WTC11 (cell line): Measurements from ENCODE around the gene FHL5. TPM values are rescaled to one million over a fixed set of nuclear protein-coding genes. Genes with fewer than 3 reads are reported as not detected.

Experiments
- CBFB ChIP-seq: sonication (generic); formaldehyde crosslinking; IDR thresholded peaks from 2 replicates; pipeline ENCODE4 v1.8.1; 2022; ENCODE audit warnings: mild to moderate bottlenecking, low read depth, missing genetic modification reagents
- ELF4 ChIP-seq: sonication (generic); formaldehyde crosslinking; IDR thresholded peaks from 2 replicates; pipeline ENCODE4 v1.8.1; 2022; ENCODE audit warnings: low read depth, mild to moderate bottlenecking, moderate library complexity, missing genetic modification reagents
- ESRRA ChIP-seq: sonication (generic); formaldehyde crosslinking; IDR thresholded peaks from 2 replicates; pipeline ENCODE4 v1.8.1; 2022; ENCODE audit warnings: mild to moderate bottlenecking, missing genetic modification reagents, borderline replicate concordance
- GABPB1 ChIP-seq: sonication (generic); formaldehyde crosslinking; IDR thresholded peaks from 2 replicates; pipeline ENCODE4 v1.8.1; 2023; ENCODE audit warnings: mild to moderate bottlenecking, missing genetic modification reagents
- HMGA2 ChIP-seq: fragments of 250-450 bp; sonication (Bioruptor Pico); IDR thresholded peaks from 2 replicates; pipeline ENCODE4 v1.4.0; 2021; ENCODE audit warnings: mild to moderate bottlenecking, moderate library complexity
- NFE2L1 ChIP-seq: sonication (generic); formaldehyde crosslinking; IDR thresholded peaks from 2 replicates; pipeline ENCODE4 v1.8.1; 2023; ENCODE audit warnings: missing genetic modification reagents
- PRRX2 ChIP-seq: fragments of 250-450 bp; sonication (Bioruptor Pico); IDR thresholded peaks from 2 replicates; pipeline ENCODE4 v1.8.0; 2021; ENCODE audit warnings: mild to moderate bottlenecking
- RORB ChIP-seq: fragments of 250-450 bp; sonication (Bioruptor Pico); IDR thresholded peaks from 2 replicates; pipeline ENCODE4 v1.9.0; 2021; ENCODE audit warnings: mild to moderate bottlenecking
- SMAD3 ChIP-seq: sonication (generic); formaldehyde crosslinking; IDR thresholded peaks from 2 replicates; pipeline ENCODE4 v1.8.0; 2022; ENCODE audit warnings: missing genetic modification reagents, mild to moderate bottlenecking, borderline replicate concordance
- SOX15 ChIP-seq: fragments of 250-450 bp; sonication (Bioruptor Pico); IDR thresholded peaks from 2 replicates; pipeline ENCODE4 v1.9.0; 2021; ENCODE audit warnings: mild to moderate bottlenecking
- TEAD4 ChIP-seq: sonication (generic); formaldehyde crosslinking; IDR thresholded peaks from 2 replicates; pipeline ENCODE4 v1.8.0; 2022; ENCODE audit warnings: mild to moderate bottlenecking, missing genetic modification reagents
- ZNF232 ChIP-seq: sonication (generic); formaldehyde crosslinking; IDR thresholded peaks from 2 replicates; pipeline ENCODE4 v1.8.0; 2022; ENCODE audit warnings: mild to moderate bottlenecking, missing genetic modification reagents
- ZNF396 ChIP-seq: fragments of 250-450 bp; sonication (Bioruptor Pico); IDR thresholded peaks from 2 replicates; pipeline ENCODE4 v1.8.0; 2021; ENCODE audit warnings: mild to moderate bottlenecking, moderate library complexity, borderline replicate concordance
- ZNF423 ChIP-seq: fragments of 250-450 bp; sonication (Bioruptor Pico); IDR thresholded peaks from 2 replicates; pipeline ENCODE4 v2.1.2; 2022; ENCODE audit warnings: mild to moderate bottlenecking, moderate library complexity
- total RNA-seq: library from RNA; stranded (reverse); gene quantifications from 3 replicates; pipeline ENCODE4 v1.2.3, GENCODE V29; 2021
- TF ChIP-seq, protein P1 (sequence below): sonication (generic); formaldehyde crosslinking; IDR thresholded peaks from 2 replicates; pipeline ENCODE4 v1.8.0; 2022; ENCODE audit warnings: mild to moderate bottlenecking, missing genetic modification reagents
- TF ChIP-seq, protein P2 (sequence below): sonication (generic); formaldehyde crosslinking; IDR thresholded peaks from 2 replicates; pipeline ENCODE4 v1.8.0; 2023; ENCODE audit warnings: missing genetic modification reagents
- TF ChIP-seq, protein P3 (sequence below): sonication (generic); formaldehyde crosslinking; IDR thresholded peaks from 2 replicates; pipeline ENCODE4 v1.8.0; 2022; ENCODE audit warnings: missing genetic modification reagents
- TF ChIP-seq, protein P4 (sequence below): sonication (generic); formaldehyde crosslinking; IDR thresholded peaks from 2 replicates; pipeline ENCODE4 v1.8.1; 2022; ENCODE audit warnings: mild to moderate bottlenecking, missing genetic modification reagents, moderate library complexity, borderline replicate concordance
- TF ChIP-seq, protein P5 (sequence below): sonication (generic); formaldehyde crosslinking; IDR thresholded peaks from 2 replicates; pipeline ENCODE4 v1.8.0; 2023; ENCODE audit warnings: mild to moderate bottlenecking, missing genetic modification reagents
- TF ChIP-seq, protein P6 (sequence below): sonication (generic); formaldehyde crosslinking; IDR thresholded peaks from 2 replicates; pipeline ENCODE4 v1.8.1; 2023; ENCODE audit warnings: mild to moderate bottlenecking, missing genetic modification reagents
- TF ChIP-seq, protein P7 (sequence below): sonication (generic); formaldehyde crosslinking; IDR thresholded peaks from 2 replicates; pipeline ENCODE4 v1.8.1; 2023; ENCODE audit warnings: mild to moderate bottlenecking, moderate library complexity, missing genetic modification reagents
- TF ChIP-seq, protein P8 (sequence below): sonication (generic); formaldehyde crosslinking; IDR thresholded peaks from 2 replicates; pipeline ENCODE4 v1.8.1; 2023; ENCODE audit warnings: mild to moderate bottlenecking, missing genetic modification reagents, moderate library complexity

FHL5 gene
- total RNA-seq, 1 experiment from 2014 or later, result not detected

DNA sequence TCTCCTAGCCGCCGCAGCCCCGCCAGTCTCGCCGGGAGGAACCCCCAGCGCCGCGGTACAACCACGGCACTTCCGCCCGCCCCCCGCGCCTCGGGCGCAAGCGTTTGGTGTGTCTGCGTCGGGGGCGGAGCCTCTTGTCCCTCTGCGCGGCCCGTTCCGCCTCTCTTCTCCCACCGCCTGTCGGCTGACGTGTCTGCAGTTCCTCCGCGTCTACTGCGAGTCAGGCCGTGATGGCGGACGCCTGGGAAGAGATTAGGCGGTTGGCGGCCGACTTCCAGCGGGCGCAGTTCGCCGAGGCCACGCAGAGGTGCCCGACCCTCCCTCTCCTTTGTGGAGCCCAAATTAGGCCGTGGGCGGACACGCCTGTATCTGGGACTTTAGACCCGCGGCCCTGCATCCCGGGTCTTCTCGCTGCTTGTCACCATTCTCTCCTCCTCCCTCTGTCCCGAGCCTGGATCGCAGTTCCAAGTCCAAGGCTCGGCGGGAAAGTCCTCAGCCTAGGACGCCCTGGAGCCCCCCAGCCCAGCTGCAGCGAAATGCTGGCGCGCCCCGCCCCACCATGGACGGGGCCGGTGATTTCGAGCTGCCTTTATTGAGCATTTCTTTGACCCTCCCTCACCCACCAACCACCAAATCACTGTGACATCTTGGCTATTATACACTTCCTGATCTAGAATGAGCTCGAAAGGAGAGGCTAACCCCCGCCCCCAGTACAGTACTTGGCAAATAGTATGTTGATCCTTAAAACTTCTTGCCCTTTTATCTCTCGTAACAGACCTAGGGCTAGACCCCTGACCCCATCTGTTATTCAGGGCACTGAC, 41.1 kb upstream of the FHL5 start, which contains the start of gene UFL1 (continued):
- TF ChIP-seq, protein P1, sequence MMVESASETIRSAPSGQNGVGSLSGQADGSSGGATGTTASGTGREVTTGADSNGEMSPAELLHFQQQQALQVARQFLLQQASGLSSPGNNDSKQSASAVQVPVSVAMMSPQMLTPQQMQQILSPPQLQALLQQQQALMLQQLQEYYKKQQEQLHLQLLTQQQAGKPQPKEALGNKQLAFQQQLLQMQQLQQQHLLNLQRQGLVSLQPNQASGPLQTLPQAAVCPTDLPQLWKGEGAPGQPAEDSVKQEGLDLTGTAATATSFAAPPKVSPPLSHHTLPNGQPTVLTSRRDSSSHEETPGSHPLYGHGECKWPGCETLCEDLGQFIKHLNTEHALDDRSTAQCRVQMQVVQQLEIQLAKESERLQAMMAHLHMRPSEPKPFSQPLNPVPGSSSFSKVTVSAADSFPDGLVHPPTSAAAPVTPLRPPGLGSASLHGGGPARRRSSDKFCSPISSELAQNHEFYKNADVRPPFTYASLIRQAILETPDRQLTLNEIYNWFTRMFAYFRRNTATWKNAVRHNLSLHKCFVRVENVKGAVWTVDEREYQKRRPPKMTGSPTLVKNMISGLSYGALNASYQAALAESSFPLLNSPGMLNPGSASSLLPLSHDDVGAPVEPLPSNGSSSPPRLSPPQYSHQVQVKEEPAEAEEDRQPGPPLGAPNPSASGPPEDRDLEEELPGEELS (CRISPR knock-in tag), result peak; percentile 13; the same call in 1 of the 2 replicates
- TF ChIP-seq SMAD3 (CRISPR knock-in tag) (no peak), HMGA2 (no peak), CBFB (CRISPR knock-in tag) (0 out of 2 replicates have a peak, but pooled peaks have one; percentile 40), GABPB1 (CRISPR knock-in tag) (peak; percentile 77; the same call in 1 of the 2 replicates), NFE2L1 (CRISPR knock-in tag) (0 out of 2 replicates have a peak, but pooled peaks have one; percentile 37), ESRRA (peak; percentile 61; the same call in 1 of the 2 replicates), ZNF232 (CRISPR knock-in tag) (no peak), ZNF396 (CRISPR knock-in tag) (no peak), ZNF423 (no peak), ELF4 (CRISPR knock-in tag) (no peak), PRRX2 (no peak), SOX15 (no peak), RORB (CRISPR knock-in tag) (no peak), TEAD4 (CRISPR knock-in tag) (no peak)
- TF ChIP-seq, protein P2, sequence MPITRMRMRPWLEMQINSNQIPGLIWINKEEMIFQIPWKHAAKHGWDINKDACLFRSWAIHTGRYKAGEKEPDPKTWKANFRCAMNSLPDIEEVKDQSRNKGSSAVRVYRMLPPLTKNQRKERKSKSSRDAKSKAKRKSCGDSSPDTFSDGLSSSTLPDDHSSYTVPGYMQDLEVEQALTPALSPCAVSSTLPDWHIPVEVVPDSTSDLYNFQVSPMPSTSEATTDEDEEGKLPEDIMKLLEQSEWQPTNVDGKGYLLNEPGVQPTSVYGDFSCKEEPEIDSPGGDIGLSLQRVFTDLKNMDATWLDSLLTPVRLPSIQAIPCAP (CRISPR knock-in tag), result no peak
- TF ChIP-seq, protein P3, sequence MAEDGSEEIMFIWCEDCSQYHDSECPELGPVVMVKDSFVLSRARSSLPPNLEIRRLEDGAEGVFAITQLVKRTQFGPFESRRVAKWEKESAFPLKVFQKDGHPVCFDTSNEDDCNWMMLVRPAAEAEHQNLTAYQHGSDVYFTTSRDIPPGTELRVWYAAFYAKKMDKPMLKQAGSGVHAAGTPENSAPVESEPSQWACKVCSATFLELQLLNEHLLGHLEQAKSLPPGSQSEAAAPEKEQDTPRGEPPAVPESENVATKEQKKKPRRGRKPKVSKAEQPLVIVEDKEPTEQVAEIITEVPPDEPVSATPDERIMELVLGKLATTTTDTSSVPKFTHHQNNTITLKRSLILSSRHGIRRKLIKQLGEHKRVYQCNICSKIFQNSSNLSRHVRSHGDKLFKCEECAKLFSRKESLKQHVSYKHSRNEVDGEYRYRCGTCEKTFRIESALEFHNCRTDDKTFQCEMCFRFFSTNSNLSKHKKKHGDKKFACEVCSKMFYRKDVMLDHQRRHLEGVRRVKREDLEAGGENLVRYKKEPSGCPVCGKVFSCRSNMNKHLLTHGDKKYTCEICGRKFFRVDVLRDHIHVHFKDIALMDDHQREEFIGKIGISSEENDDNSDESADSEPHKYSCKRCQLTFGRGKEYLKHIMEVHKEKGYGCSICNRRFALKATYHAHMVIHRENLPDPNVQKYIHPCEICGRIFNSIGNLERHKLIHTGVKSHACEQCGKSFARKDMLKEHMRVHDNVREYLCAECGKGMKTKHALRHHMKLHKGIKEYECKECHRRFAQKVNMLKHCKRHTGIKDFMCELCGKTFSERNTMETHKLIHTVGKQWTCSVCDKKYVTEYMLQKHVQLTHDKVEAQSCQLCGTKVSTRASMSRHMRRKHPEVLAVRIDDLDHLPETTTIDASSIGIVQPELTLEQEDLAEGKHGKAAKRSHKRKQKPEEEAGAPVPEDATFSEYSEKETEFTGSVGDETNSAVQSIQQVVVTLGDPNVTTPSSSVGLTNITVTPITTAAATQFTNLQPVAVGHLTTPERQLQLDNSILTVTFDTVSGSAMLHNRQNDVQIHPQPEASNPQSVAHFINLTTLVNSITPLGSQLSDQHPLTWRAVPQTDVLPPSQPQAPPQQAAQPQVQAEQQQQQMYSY (CRISPR knock-in tag), result peak; percentile 34; the same call in 1 of the 2 replicates
- TF ChIP-seq, protein P4, sequence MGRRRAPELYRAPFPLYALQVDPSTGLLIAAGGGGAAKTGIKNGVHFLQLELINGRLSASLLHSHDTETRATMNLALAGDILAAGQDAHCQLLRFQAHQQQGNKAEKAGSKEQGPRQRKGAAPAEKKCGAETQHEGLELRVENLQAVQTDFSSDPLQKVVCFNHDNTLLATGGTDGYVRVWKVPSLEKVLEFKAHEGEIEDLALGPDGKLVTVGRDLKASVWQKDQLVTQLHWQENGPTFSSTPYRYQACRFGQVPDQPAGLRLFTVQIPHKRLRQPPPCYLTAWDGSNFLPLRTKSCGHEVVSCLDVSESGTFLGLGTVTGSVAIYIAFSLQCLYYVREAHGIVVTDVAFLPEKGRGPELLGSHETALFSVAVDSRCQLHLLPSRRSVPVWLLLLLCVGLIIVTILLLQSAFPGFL (CRISPR knock-in tag), result no peak
- TF ChIP-seq, protein P5, sequence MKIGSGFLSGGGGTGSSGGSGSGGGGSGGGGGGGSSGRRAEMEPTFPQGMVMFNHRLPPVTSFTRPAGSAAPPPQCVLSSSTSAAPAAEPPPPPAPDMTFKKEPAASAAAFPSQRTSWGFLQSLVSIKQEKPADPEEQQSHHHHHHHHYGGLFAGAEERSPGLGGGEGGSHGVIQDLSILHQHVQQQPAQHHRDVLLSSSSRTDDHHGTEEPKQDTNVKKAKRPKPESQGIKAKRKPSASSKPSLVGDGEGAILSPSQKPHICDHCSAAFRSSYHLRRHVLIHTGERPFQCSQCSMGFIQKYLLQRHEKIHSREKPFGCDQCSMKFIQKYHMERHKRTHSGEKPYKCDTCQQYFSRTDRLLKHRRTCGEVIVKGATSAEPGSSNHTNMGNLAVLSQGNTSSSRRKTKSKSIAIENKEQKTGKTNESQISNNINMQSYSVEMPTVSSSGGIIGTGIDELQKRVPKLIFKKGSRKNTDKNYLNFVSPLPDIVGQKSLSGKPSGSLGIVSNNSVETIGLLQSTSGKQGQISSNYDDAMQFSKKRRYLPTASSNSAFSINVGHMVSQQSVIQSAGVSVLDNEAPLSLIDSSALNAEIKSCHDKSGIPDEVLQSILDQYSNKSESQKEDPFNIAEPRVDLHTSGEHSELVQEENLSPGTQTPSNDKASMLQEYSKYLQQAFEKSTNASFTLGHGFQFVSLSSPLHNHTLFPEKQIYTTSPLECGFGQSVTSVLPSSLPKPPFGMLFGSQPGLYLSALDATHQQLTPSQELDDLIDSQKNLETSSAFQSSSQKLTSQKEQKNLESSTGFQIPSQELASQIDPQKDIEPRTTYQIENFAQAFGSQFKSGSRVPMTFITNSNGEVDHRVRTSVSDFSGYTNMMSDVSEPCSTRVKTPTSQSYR (CRISPR knock-in tag), result 0 out of 2 replicates have a peak, but pooled peaks have one; percentile 69
- TF ChIP-seq, protein P6, sequence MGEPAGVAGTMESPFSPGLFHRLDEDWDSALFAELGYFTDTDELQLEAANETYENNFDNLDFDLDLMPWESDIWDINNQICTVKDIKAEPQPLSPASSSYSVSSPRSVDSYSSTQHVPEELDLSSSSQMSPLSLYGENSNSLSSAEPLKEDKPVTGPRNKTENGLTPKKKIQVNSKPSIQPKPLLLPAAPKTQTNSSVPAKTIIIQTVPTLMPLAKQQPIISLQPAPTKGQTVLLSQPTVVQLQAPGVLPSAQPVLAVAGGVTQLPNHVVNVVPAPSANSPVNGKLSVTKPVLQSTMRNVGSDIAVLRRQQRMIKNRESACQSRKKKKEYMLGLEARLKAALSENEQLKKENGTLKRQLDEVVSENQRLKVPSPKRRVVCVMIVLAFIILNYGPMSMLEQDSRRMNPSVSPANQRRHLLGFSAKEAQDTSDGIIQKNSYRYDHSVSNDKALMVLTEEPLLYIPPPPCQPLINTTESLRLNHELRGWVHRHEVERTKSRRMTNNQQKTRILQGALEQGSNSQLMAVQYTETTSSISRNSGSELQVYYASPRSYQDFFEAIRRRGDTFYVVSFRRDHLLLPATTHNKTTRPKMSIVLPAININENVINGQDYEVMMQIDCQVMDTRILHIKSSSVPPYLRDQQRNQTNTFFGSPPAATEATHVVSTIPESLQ (CRISPR knock-in tag), result no peak
- TF ChIP-seq, protein P7, sequence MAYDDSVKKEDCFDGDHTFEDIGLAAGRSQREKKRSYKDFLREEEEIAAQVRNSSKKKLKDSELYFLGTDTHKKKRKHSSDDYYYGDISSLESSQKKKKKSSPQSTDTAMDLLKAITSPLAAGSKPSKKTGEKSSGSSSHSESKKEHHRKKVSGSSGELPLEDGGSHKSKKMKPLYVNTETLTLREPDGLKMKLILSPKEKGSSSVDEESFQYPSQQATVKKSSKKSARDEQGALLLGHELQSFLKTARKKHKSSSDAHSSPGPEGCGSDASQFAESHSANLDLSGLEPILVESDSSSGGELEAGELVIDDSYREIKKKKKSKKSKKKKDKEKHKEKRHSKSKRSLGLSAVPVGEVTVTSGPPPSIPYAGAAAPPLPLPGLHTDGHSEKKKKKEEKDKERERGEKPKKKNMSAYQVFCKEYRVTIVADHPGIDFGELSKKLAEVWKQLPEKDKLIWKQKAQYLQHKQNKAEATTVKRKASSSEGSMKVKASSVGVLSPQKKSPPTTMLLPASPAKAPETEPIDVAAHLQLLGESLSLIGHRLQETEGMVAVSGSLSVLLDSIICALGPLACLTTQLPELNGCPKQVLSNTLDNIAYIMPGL, result peak; percentile 91
- TF ChIP-seq, protein P8, sequence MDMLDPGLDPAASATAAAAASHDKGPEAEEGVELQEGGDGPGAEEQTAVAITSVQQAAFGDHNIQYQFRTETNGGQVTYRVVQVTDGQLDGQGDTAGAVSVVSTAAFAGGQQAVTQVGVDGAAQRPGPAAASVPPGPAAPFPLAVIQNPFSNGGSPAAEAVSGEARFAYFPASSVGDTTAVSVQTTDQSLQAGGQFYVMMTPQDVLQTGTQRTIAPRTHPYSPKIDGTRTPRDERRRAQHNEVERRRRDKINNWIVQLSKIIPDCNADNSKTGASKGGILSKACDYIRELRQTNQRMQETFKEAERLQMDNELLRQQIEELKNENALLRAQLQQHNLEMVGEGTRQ (CRISPR knock-in tag), result peak; percentile 50; the same call in 1 of the 2 replicates
